H9 (cell line): ENCODE results near the gene RAB40B. TPM values are rescaled to one million over a fixed set of nuclear protein-coding genes. Genes with fewer than 3 reads are reported as not detected.

ENCODE experiments used
- DNase-seq: peaks from one replicate; pipeline ENCODE4 v3.0.0-alpha.2; 2017
- H2AFZ ChIP-seq: one replicate; pipeline ENCODE4 v1.6.1; 2013; ENCODE audit warnings: mild to moderate bottlenecking, low read length, control low read depth, moderate library complexity
- H2AK5ac ChIP-seq: 2 replicates; pipeline ENCODE4 v1.6.1; 2013; ENCODE audit warnings: low read length, control low read depth, mixed read lengths; ENCODE audit not compliant: insufficient read length
- H2BK120ac ChIP-seq: one replicate; pipeline ENCODE4 v1.6.1; 2013; ENCODE audit warnings: low read depth, mild to moderate bottlenecking, low read length, control low read depth, inconsistent platforms; ENCODE audit not compliant: poor library complexity, severe bottlenecking
- H2BK12ac ChIP-seq: 2 replicates; pipeline ENCODE4 v1.6.1; 2013; ENCODE audit warnings: low read length, control low read depth, mixed read lengths, low read depth; ENCODE audit not compliant: insufficient read length
- H2BK15ac ChIP-seq: 2 replicates; pipeline ENCODE4 v1.6.1; 2013; ENCODE audit warnings: low read depth, low read length, control low read depth
- H2BK20ac ChIP-seq: one replicate; pipeline ENCODE4 v1.6.1; 2013; ENCODE audit warnings: low read depth, mild to moderate bottlenecking, low read length, control low read depth, inconsistent platforms; ENCODE audit not compliant: poor library complexity, severe bottlenecking
- H2BK5ac ChIP-seq: 2 replicates; pipeline ENCODE4 v1.6.1; 2013; ENCODE audit warnings: low read length, control low read depth, mixed read lengths; ENCODE audit not compliant: insufficient read length
- H3K14ac ChIP-seq: 2 replicates; pipeline ENCODE4 v1.6.1; 2013; ENCODE audit warnings: low read length, control low read depth; ENCODE audit not compliant: insufficient read depth
- H3K18ac ChIP-seq: 2 replicates; pipeline ENCODE4 v1.6.1; 2013; ENCODE audit warnings: low read depth, mild to moderate bottlenecking, mixed read lengths, low read length, control low read depth; ENCODE audit not compliant: insufficient read length
- H3K23ac ChIP-seq: 2 replicates; pipeline ENCODE4 v1.6.1; 2013; ENCODE audit warnings: low read length, control low read depth, mixed read lengths, low read depth; ENCODE audit not compliant: insufficient read length
- H3K23me2 ChIP-seq: 2 replicates; pipeline ENCODE4 v1.6.1; 2013; ENCODE audit warnings: low read depth, mild to moderate bottlenecking, mixed read lengths, low read length, control low read depth; ENCODE audit not compliant: insufficient read length, poor library complexity, severe bottlenecking
- H3K27ac ChIP-seq: 2 replicates; pipeline ENCODE4 v1.5.1; 2013; ENCODE audit warnings: low read length, control low read depth, mixed read lengths, low read depth; ENCODE audit not compliant: insufficient read length
- H3K27me3 ChIP-seq: 2 replicates; pipeline ENCODE4 v1.6.1; 2013; ENCODE audit warnings: low read length, control low read depth, inconsistent platforms; ENCODE audit not compliant: insufficient read depth
- H3K4ac ChIP-seq: 2 replicates; pipeline ENCODE4 v1.6.1; 2013; ENCODE audit warnings: low read depth, mild to moderate bottlenecking, control low read depth, inconsistent platforms, low read length, moderate library complexity
- H3K4me1 ChIP-seq: 2 replicates; pipeline ENCODE4 v1.6.1; 2013; ENCODE audit warnings: low read length, control low read depth, inconsistent platforms; ENCODE audit not compliant: insufficient read depth
- H3K4me2 ChIP-seq: 2 replicates; pipeline ENCODE4 v1.6.1; 2013; ENCODE audit warnings: low read length, control low read depth, mixed read lengths; ENCODE audit not compliant: insufficient read length, insufficient read depth
- H3K56ac ChIP-seq: 2 replicates; pipeline ENCODE4 v1.6.1; 2013; ENCODE audit warnings: low read depth, mild to moderate bottlenecking, mixed read lengths, low read length, control low read depth; ENCODE audit not compliant: insufficient read length
- H3K79me1 ChIP-seq: 2 replicates; pipeline ENCODE4 v1.6.1; 2013; ENCODE audit warnings: low read depth, mild to moderate bottlenecking, moderate library complexity, low read length, control low read depth, inconsistent platforms; ENCODE audit not compliant: insufficient read depth, poor library complexity, severe bottlenecking
- H3K79me2 ChIP-seq: 2 replicates; pipeline ENCODE4 v1.6.1; 2013; ENCODE audit warnings: low read length, control low read depth, inconsistent platforms; ENCODE audit not compliant: insufficient read depth
- H3K9ac ChIP-seq: 2 replicates; pipeline ENCODE4 v1.6.1; 2013; ENCODE audit warnings: low read length, control low read depth, mixed read lengths; ENCODE audit not compliant: insufficient read length; ENCODE audit errors: extremely low read depth
- H3K9me3 ChIP-seq: one replicate; pipeline ENCODE4 v1.6.1; 2013; ENCODE audit warnings: low read depth, low read length, inconsistent platforms; ENCODE audit not compliant: control insufficient read depth
- H3T11ph ChIP-seq: one replicate; pipeline ENCODE4 v1.6.1; 2013; ENCODE audit warnings: mild to moderate bottlenecking, low read length, control low read depth, inconsistent platforms
- H4K20me1 ChIP-seq: one replicate; pipeline ENCODE4 v1.6.1; 2013; ENCODE audit not compliant: control insufficient read depth, insufficient read length, insufficient read depth
- H4K5ac ChIP-seq: 2 replicates; pipeline ENCODE4 v1.6.1; 2013; ENCODE audit warnings: low read depth, mild to moderate bottlenecking, mixed read lengths, low read length, control low read depth; ENCODE audit not compliant: insufficient read length
- H4K8ac ChIP-seq: replicated peaks from 2 replicates; pipeline ENCODE4 v1.6.1; 2013; ENCODE audit warnings: low read length, control low read depth, mixed read lengths, low read depth; ENCODE audit not compliant: insufficient read length
- H4K91ac ChIP-seq: 2 replicates; pipeline ENCODE4 v1.6.1; 2013; ENCODE audit warnings: low read depth, mild to moderate bottlenecking, moderate library complexity, mixed read lengths, low read length, control low read depth; ENCODE audit not compliant: insufficient read length
- H3K27ac Mint-ChIP-seq, 3 experiments: 2 replicates in 2 of 3; 3 replicates in 1 of 3; pipeline ENCODE4 v1.8.0; 2020 to 2021; ENCODE audit warnings: mixed read lengths in 3 of 3, mild to moderate bottlenecking in 1 of 3, moderate library complexity in 1 of 3
- H3K27me3 Mint-ChIP-seq: 2 replicates; pipeline ENCODE4 v1.8.0; 2021; ENCODE audit warnings: low read depth, mild to moderate bottlenecking, moderate library complexity, mixed read lengths
- H3K36me3 Mint-ChIP-seq, 3 experiments: 2 replicates in 2 of 3; 3 replicates in 1 of 3; pipeline ENCODE4 v1.8.0; 2020 to 2021; ENCODE audit warnings: low read depth in 3 of 3, mixed read lengths in 3 of 3; ENCODE audit not compliant: insufficient read depth in 1 of 3
- H3K4me1 Mint-ChIP-seq, 2 experiments: 2 replicates each; pipeline ENCODE4 v1.8.0; 2020; ENCODE audit warnings: mixed read lengths in 2 of 2
- H3K4me3 Mint-ChIP-seq, 2 experiments: 2 replicates in 1 of 2; 3 replicates in 1 of 2; pipeline ENCODE4 v1.8.0; 2020 to 2021; ENCODE audit warnings: mild to moderate bottlenecking in 2 of 2, mixed read lengths in 2 of 2, moderate library complexity in 1 of 2
- H3K9me3 Mint-ChIP-seq, 2 experiments: 2 replicates in 1 of 2; 3 replicates in 1 of 2; pipeline ENCODE4 v1.8.0; 2020; ENCODE audit warnings: mild to moderate bottlenecking in 2 of 2, mixed read lengths in 2 of 2, moderate library complexity in 1 of 2
- WGBS: extraction: QIAGEN DNeasy Blood & Tissue Kit; methylation state at CpG from one replicate; pipeline ENCODE4 v1.1.7; 2013; ENCODE audit warnings: missing lambda C conversion rate, low lambda C conversion rate, mixed read lengths; ENCODE audit not compliant: insufficient read length; ENCODE audit errors: extremely low coverage; 5-methylcytosine and 5-hydroxymethylcytosine counted together
- total RNA-seq: library from RNA; stranded (reverse); gene quantifications from 2 replicates; pipeline ENCODE4 v1.2.1, GENCODE V29; 2021
- TF ChIP-seq, protein P1 (sequence below): fragments of 200-600 bp; sonication (generic); conservative IDR thresholded peaks from 3 replicates; pipeline ENCODE4 v1.8.0; 2021; ENCODE audit warnings: antibody characterized with exemption, mild to moderate bottlenecking

The RAB40B gene
- total RNA-seq, 1 experiment from 2014 or later = 3.5 TPM

DNA sequence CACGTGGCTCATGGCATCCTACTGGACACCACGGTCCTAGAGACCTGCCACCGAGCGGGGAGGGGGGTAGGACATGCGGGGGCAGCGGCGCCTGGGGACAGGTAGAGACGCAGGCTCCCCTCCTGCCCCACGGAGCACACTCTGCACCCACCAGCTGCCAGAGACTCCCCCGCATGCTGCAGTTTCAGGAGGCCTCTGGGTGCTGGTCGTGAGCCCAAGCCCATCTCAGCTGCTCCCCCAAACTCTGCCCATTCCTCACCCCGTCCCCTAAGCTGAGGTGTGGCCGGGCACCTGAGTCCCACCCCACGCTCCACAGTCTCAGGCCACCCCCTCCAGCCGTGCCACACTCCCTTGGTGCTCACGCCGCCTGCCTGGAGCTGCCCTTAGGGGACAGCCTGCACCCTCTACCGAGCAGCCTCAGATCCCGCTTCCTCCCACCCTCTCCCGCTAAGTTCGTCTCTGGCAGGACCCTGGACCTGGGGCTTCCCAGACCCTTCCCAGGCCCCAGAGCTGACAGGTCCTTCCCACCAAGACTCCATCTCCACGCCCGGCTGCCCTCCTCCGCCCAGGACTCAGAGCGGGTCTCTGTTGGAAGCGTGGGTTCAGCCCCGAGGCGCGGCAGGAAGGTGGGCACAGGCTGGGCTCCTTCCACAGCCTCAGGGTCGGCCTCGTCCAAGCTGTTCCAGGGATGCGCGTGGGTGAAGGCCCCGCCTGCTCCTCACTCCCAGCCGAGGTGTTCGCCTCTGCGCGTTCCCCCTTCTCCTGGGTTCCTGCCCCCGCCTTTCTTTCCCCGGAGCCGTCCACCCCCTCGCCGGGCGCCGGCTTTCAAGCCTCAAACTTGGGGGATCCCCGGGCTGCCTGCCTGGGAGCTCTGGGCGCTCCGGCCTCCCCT lies 1.3 kb downstream of the RAB40B start:
- Mint-ChIP-seq H3K4me1 (peaks cover 2 to 6% of the 10 kb centered on the region in 2 experiments; a peak in 2 of 4 replicates), H3K27ac (no peak overlapping the region), H3K9me3 (peaks cover 13% of the 10 kb centered on the region in 2 experiments; a peak in 4 of 5 replicates), H3K4me3 (peak overlapping the region; percentile 55 to 70), H3K27me3 (peaks cover 56% of the 10 kb centered on the region), H3K36me3 (peaks cover 0 to 8% (median 7%) of the 10 kb centered on the region in 3 experiments; a peak in 5 of 7 replicates)
- H3K14ac ChIP-seq = no peak overlapping the region; the same call in 1 of the 2 replicates
- H3K27me3 ChIP-seq = peaks cover 15% of the 10 kb centered on the region; the same call in 1 of the 2 replicates
- peak; percentile 54 for DNase-seq
- no peak overlapping the region for H4K91ac ChIP-seq
- H4K8ac ChIP-seq = no peak overlapping the region
- H3K27ac ChIP-seq = no peak overlapping the region
- no peaks in the 10 kb centered on the region for H3K4me1 ChIP-seq
- no peak overlapping the region for H3K18ac ChIP-seq
- no CpG with 5 or more reads among the region's 48 CpGs for WGBS
- no peaks in the 10 kb centered on the region for H3K9me3 ChIP-seq
- H3K79me1 ChIP-seq = no peaks in the 10 kb centered on the region
- no peak overlapping the region for H2AFZ ChIP-seq
- no peak overlapping the region for H3K56ac ChIP-seq
- no peak overlapping the region for H2BK20ac ChIP-seq
- H3K79me2 ChIP-seq = no peaks in the 10 kb centered on the region
- H2BK120ac ChIP-seq = no peak overlapping the region
- H3T11ph ChIP-seq = no peak overlapping the region
- H2AK5ac ChIP-seq = no peak overlapping the region
- peaks cover 7% of the 10 kb centered on the region for H3K23me2 ChIP-seq
- H2BK12ac ChIP-seq = no peak overlapping the region
- H2BK15ac ChIP-seq = no peak overlapping the region
- H4K20me1 ChIP-seq = no peaks in the 10 kb centered on the region
- TF ChIP-seq, protein P1, sequence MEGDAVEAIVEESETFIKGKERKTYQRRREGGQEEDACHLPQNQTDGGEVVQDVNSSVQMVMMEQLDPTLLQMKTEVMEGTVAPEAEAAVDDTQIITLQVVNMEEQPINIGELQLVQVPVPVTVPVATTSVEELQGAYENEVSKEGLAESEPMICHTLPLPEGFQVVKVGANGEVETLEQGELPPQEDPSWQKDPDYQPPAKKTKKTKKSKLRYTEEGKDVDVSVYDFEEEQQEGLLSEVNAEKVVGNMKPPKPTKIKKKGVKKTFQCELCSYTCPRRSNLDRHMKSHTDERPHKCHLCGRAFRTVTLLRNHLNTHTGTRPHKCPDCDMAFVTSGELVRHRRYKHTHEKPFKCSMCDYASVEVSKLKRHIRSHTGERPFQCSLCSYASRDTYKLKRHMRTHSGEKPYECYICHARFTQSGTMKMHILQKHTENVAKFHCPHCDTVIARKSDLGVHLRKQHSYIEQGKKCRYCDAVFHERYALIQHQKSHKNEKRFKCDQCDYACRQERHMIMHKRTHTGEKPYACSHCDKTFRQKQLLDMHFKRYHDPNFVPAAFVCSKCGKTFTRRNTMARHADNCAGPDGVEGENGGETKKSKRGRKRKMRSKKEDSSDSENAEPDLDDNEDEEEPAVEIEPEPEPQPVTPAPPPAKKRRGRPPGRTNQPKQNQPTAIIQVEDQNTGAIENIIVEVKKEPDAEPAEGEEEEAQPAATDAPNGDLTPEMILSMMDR = no peak
- no peak overlapping the region for H3K4ac ChIP-seq
- H4K5ac ChIP-seq = no peak overlapping the region
- H3K9ac ChIP-seq = no peak overlapping the region
- peak overlapping the region; percentile 26 for H3K4me2 ChIP-seq
- H2BK5ac ChIP-seq = no peak overlapping the region
- no peak overlapping the region for H3K23ac ChIP-seq
